Measurements from ENCODE around the gene VRK2.

GRCh38 chr2:58072102-58072501 lies 25.5 kb downstream of the VRK2 start:
- TF ChIP-seq POLR2A (IDR thresholded peaks at IDR 0.05): no peak
- no peak for TF ChIP-seq CTCF (IDR thresholded peaks at IDR 0.05)
